ENCODE data around the gene PNCK. TPM values are rescaled to one million over a fixed set of nuclear protein-coding genes. Genes with fewer than 3 reads are reported as not detected.
"Not testable (repeated sequence)": the region's sequence is repeated elsewhere in the genome, so short reads cannot be mapped to it uniquely, and the experiment has no call there.

Gene PNCK
- total RNA-seq, 1 experiment from 2014 or later: 0.60 TPM

GRCh38 chrX:153694687-153695270 lies 21.2 kb upstream of the PNCK start:
- Histone ChIP-seq H3K4me3 (ENCODE audit: low read depth, low read length, poor library complexity, severe bottlenecking) (no peak overlapping the region), H3K9me3 (ENCODE audit: low read depth, low read length, poor library complexity, severe bottlenecking) (no peaks in the 10 kb centered on the region), H3K27ac (ENCODE audit: low read depth, low read length, poor library complexity, severe bottlenecking) (no peak overlapping the region), H3K27me3 (replicated peaks; ENCODE audit: insufficient read depth, low read depth, low read length, poor library complexity) (no peaks in the 10 kb centered on the region), H3K4me1 (ENCODE audit: insufficient read depth, low read length, poor library complexity, severe bottlenecking) (no peaks in the 10 kb centered on the region), H3K36me3 (ENCODE audit: insufficient read depth, low read length, poor library complexity, severe bottlenecking) (no peaks in the 10 kb centered on the region)
- ChIA-PET CTCF (no interaction called here), POLR2A (ENCODE audit: low non-redundant PET) (no interaction called here)
- BruUV-seq (replicated peaks): no TSS peak
- DNase-seq (ENCODE audit: low spot score): no peak
- no peak for TF ChIP-seq EZH2 (IDR thresholded peaks at IDR 0.05; ENCODE audit: borderline replicate concordance, low read depth, low read length, poor library complexity, severe bottlenecking)
- TF ChIP-seq, protein P1, sequence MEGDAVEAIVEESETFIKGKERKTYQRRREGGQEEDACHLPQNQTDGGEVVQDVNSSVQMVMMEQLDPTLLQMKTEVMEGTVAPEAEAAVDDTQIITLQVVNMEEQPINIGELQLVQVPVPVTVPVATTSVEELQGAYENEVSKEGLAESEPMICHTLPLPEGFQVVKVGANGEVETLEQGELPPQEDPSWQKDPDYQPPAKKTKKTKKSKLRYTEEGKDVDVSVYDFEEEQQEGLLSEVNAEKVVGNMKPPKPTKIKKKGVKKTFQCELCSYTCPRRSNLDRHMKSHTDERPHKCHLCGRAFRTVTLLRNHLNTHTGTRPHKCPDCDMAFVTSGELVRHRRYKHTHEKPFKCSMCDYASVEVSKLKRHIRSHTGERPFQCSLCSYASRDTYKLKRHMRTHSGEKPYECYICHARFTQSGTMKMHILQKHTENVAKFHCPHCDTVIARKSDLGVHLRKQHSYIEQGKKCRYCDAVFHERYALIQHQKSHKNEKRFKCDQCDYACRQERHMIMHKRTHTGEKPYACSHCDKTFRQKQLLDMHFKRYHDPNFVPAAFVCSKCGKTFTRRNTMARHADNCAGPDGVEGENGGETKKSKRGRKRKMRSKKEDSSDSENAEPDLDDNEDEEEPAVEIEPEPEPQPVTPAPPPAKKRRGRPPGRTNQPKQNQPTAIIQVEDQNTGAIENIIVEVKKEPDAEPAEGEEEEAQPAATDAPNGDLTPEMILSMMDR (conservative IDR thresholded peaks at IDR 0.05; ENCODE audit: low read depth, low read length): no peak
- intact Hi-C loops (cut with micrococcal nuclease; ENCODE audit: unreplicated experiment): no loop called here

DNA sequence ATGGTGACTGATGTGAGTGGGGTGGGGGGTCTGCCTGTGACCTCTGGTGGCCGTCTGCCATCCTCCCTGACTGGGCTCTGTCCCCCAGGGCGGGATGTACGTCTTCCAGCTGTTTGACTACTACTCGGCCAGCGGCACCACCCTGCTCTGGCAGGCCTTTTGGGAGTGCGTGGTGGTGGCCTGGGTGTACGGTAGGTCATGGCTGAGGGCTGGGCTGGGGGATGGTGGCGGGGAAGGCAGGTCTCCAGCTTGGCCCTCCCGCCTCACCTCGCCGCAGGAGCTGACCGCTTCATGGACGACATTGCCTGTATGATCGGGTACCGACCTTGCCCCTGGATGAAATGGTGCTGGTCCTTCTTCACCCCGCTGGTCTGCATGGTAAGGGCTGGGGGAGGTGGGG lies 20.6 kb upstream of the PNCK start:
- H3K9me3 ChIP-seq (ENCODE audit: low read depth, low read length, poor library complexity, severe bottlenecking); H3K36me3 ChIP-seq (ENCODE audit: insufficient read depth, low read length, poor library complexity, severe bottlenecking); H3K27ac ChIP-seq (ENCODE audit: low read depth, low read length, poor library complexity, severe bottlenecking); POLR2A ChIA-PET (ENCODE audit: low non-redundant PET); DNase-seq (ENCODE audit: low spot score); BruUV-seq (replicated peaks); H3K4me3 ChIP-seq (ENCODE audit: low read depth, low read length, poor library complexity, severe bottlenecking); H3K4me1 ChIP-seq (ENCODE audit: insufficient read depth, low read length, poor library complexity, severe bottlenecking); intact Hi-C loops (cut with micrococcal nuclease; ENCODE audit: unreplicated experiment); CTCF ChIA-PET; H3K27me3 ChIP-seq (replicated peaks; ENCODE audit: insufficient read depth, low read depth, low read length, poor library complexity): not testable (repeated sequence)

DNA sequence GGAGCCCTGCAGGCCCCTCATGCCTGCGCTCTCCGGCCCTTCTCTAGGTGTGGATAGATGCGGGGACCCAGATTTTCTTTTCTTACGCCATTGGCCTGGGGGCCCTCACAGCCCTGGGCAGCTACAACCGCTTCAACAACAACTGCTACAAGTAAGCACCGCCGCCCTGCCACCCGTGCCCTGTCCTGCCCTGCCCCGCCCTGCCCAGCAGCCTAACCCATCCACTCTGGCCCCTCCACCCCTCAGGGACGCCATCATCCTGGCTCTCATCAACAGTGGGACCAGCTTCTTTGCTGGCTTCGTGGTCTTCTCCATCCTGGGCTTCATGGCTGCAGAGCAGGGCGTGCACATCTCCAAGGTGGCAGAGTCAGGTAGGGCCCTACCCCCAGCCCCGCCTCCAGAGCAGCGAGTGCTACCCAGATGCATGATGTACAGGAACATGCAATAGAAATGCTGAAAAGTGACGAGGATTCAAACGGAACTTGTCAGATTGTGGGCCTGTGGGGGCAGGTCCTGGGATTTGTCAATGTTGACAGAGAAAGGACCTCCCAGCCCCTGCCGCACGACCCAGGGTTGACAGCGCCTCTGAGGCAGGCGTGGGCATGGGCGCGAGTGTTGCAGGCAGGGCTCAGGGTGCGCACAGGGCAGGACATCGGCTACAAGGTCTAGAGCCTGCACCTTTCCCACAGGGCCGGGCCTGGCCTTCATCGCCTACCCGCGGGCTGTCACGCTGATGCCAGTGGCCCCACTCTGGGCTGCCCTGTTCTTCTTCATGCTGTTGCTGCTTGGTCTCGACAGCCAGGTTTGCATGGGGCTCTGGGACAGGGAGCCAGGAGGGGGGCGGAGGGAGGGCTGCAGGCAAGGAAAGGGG lies 19.8 kb upstream of the PNCK start:
- CTCF ChIA-PET: no interaction called here
- BruUV-seq (replicated peaks): no TSS peak

More for the DNA sequence above, 19.8 kb upstream of the PNCK start:
- no peak for DNase-seq (ENCODE audit: low spot score)
- no peak overlapping the region for H3K27ac ChIP-seq (ENCODE audit: low read depth, low read length, poor library complexity, severe bottlenecking)
- H3K27me3 ChIP-seq (replicated peaks; ENCODE audit: insufficient read depth, low read depth, low read length, poor library complexity): no peaks in the 10 kb centered on the region
- no peak overlapping the region for H3K4me3 ChIP-seq (ENCODE audit: low read depth, low read length, poor library complexity, severe bottlenecking)
- no peaks in the 10 kb centered on the region for H3K4me1 ChIP-seq (ENCODE audit: insufficient read depth, low read length, poor library complexity, severe bottlenecking)
- POLR2A ChIA-PET (ENCODE audit: low non-redundant PET): no interaction called here
- TF ChIP-seq, protein P1 (conservative IDR thresholded peaks at IDR 0.05; ENCODE audit: low read depth, low read length): no peak
- no peak for TF ChIP-seq EZH2 (IDR thresholded peaks at IDR 0.05; ENCODE audit: borderline replicate concordance, low read depth, low read length, poor library complexity, severe bottlenecking)
- H3K9me3 ChIP-seq (ENCODE audit: low read depth, low read length, poor library complexity, severe bottlenecking): no peaks in the 10 kb centered on the region
- H3K36me3 ChIP-seq (ENCODE audit: insufficient read depth, low read length, poor library complexity, severe bottlenecking): no peaks in the 10 kb centered on the region
- intact Hi-C loops (cut with micrococcal nuclease; ENCODE audit: unreplicated experiment): no loop called here

All from A673 (cell line).